ENCODE measurements around the gene CCDC74B.
"Not testable (repeated sequence)": the region's sequence is repeated elsewhere in the genome, so short reads cannot be mapped to it uniquely, and the experiment has no call there.

The CCDC74B gene

GRCh38 chr2:130102597-130103363, 42.1 kb downstream of the CCDC74B start:
- not testable (repeated sequence) for DNase-seq (ENCODE audit: low spot score)
